NCI-H446 (cell line): ENCODE data around the gene SLC4A7.
"Not testable (repeated sequence)": the region's sequence is repeated elsewhere in the genome, so short reads cannot be mapped to it uniquely, and the experiment has no call there.

Experiments used
- DNase-seq, 2 experiments: peaks; one replicate each; lab custom pipeline; 2025; lab: John Stamatoyannopoulos, UW

The SLC4A7 gene

DNA sequence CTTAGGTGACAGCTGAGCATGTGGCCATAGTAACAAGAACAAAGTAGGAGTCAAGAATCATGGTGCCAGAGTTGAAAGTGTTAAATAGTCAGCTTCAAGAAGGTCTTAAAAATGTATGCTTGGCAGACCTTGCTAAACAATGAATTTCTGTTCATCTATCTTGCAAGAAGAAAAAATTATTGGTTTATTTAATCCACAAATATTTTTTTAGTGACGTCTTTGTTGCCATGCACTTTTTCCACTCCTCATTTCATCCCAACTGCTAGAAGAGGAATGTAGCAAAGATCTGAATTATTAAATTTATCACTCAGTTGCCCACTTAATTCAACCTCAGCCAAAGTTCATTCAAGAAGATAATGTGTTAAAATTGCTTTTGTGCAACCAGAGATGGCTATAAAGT is 3.2 kb upstream of the SLC4A7 start:
- DNase-seq: no peak

DNA sequence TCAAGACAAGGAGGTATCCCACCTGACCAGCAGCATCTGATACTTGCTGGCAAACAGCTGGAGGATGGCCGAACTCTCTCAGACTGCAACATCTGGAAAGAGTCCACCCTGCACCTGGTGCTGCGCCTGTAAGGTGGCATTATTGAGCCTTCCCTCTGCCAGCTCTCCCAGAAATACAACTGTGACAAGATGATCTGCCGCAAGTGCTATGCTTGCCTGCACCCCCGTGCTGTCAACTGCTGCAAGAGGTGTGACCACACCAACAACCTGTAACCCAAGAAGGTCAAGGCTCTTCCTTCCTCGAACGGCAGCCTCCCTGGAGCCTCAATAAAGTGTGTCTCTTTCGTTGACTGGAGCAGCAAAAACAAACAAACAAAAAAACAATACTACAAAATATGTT is 2.2 kb upstream of the SLC4A7 start:
- no peak for DNase-seq

GRCh38 chr3:27485866-27486265 is 1.7 kb upstream of the SLC4A7 start:
- DNase-seq: peak; percentile 49 to 51

DNA sequence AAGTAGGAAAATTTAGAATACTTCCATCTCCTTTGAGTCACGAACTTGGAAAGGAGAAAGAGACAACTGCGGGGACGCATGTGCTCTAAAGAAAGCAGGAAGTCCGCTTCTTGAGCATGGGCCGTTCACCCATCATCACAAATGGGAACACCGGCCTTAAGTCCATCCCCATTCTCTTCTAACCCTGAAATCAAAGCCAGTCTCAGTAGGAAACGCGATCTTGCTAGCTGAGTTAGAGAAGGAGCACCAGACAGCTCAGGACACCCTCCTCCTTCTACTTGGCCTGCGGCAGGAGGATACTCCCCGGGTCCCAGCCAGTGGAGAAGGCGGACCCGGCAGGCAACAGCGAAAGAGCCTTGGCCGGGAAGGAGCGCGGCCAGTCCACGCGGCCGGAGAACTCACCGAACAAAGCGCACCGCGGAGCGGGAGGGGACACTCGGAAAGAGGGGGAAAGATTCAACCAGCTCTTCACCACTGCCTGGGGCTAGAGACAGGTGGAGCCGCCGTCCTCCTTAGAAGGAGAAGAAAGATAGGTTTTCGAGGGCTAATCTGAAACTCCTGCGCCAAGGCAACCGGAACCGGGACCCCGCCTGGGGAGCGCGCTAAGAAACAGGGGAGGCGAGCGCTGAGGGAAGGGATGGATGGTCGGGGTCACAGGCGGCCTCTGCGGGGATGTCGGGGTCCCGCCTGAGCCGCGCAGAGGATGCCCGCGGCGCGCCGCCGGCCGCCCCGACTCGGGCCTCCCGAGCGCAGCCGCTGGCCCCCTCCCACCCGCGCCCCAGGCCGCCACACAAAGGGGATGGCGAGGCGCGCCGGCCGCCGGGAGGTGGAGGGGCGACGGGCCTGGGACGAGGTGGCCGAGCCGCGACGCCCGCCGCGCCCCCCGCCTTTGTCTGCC is 818 bp downstream of the SLC4A7 start:
- peak in 1 of 2 experiments; percentile 26 for DNase-seq

- DNase-seq: no peak
Measured at GRCh38 chr3:27479806-27480543, 4.2 kb downstream of the SLC4A7 start.

DNA sequence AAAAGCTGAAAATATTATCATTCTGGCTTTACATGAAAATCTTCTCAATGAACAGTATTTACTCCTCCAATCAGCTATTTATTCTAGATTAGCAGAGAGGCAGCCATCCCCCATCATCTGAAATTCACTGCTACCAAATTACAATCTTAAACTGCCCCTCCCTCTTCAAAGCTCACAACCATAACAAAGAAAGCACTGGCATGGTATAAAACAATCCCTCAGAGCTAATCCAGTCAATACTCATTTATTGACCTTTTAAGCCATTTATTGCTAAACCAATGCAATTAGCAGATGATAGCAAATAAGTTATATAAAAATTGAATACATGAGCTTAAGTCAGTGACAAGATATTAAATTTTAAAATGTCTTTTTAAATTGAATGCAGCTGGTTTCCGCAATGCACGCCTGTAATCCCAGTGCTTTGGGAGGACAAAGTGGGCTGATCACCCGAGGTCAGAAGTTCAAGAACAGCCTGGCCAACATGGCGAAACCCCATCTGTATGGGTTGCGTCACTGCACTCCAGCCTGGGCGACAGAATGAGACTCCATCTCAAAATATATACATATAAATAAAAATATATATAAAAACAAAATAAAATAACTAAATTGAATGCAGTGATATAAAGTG is 12.1 kb downstream of the SLC4A7 start:
- no peak for DNase-seq

DNA sequence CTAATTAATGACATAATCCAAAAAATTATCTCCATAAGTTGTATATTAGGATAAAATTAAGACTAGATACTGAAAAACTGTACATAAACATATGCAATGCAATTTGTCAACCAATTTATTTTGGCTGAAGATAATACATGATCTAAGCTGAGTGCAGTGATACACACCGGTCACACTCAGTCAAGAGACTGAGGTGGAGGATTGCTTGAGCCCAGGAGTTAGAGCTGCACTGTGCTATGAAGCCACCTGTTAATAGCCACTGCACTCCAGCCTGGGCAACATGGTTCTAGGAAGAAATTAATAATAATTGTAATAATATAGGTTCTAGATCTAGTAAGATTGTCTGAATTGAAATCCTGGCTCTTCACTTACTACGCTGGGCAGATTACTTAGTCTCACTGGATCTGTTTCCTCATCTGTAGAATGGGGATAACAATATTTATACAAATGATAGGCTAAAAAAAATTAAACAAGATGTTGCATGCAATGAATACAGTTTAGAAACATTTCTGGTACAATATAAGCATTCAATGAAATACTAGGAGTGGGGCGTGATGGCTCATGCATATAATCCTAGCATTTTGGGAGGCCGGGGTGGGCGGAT is 15.8 kb downstream of the SLC4A7 start:
- DNase-seq: no peak

DNA sequence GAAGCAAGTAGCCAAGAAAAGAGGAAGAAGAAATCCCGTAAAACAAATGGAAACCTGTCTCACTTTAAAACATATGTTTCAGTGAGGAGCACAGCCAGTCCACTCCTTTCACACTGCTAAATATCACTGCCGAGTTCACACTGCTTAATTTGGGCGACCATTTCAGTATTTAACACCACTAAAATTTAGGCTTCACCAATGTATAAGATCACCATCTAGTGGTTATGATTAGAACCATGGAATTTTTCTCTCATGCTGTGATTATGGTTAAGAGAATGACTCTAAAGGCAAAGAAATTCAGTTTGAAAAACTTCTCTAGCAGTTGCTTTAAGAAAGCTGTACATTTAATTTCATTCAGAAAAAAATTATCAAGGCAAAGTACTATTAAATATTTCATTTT is 16.6 kb downstream of the SLC4A7 start:
- DNase-seq: peak; percentile 1 to 26

DNA sequence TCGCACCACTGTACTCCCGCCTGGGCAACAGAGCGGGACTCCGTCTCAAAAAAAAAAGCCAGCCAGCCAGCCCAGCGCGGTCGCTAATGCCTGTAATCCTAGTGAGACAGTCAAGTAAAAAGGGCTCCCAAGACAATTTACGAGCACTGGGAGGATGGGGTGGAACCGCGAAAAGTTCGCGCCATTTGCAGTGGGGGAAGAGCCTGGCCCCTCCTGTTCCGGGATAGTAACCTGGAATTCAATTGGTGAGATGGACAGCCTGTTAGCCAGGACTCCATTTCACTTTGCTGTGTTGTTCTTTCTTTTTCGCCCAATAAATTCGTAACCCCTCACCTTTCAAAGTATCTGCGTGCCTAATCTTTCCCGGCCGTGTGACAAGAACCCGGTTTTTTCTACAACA is 19.5 kb downstream of the SLC4A7 start:
- DNase-seq: no peak

- no peak for DNase-seq
Measured at GRCh38 chr3:27462228-27462627, 22.0 kb downstream of the SLC4A7 start.

- no peak for DNase-seq
Measured at GRCh38 chr3:27458929-27459328, 25.3 kb downstream of the SLC4A7 start.

- DNase-seq: no peak
Measured at GRCh38 chr3:27456554-27456953, 27.6 kb downstream of the SLC4A7 start.

GRCh38 chr3:27454914-27455313 is 29.3 kb downstream of the SLC4A7 start:
- DNase-seq: no peak

- no peak for DNase-seq
Measured at GRCh38 chr3:27454461-27454860, 29.7 kb downstream of the SLC4A7 start.

- DNase-seq: no peak
Measured at GRCh38 chr3:27452368-27453090, 31.7 kb downstream of the SLC4A7 start.

DNA sequence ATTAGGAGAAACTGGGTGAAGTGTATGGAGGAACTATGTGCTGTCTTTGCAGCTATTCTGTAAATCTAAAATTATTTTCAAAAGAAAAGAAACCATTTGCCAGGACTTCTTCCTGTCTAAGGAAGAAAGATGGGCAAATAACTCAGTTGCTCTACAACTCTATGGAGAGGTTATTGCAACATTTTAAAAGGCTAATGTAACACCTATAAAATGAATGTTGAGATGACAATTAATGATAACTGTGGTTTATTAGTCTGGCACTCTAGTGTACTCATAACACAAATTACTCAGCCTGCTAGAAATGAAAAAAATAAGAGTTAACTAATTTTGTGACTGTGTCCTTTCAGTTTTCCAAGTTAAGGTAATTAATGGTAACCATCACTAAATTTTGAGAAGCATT is 32.3 kb downstream of the SLC4A7 start:
- DNase-seq: no peak

- no peak for DNase-seq
Measured at GRCh38 chr3:27451251-27451650, 32.9 kb downstream of the SLC4A7 start.

GRCh38 chr3:27449530-27450150 is 34.5 kb downstream of the SLC4A7 start:
- no peak for DNase-seq

GRCh38 chr3:27442995-27443394 is 41.2 kb downstream of the SLC4A7 start:
- DNase-seq: not testable (repeated sequence)

GRCh38 chr3:27438352-27438751 is 45.8 kb downstream of the SLC4A7 start:
- not testable (repeated sequence) for DNase-seq

DNA sequence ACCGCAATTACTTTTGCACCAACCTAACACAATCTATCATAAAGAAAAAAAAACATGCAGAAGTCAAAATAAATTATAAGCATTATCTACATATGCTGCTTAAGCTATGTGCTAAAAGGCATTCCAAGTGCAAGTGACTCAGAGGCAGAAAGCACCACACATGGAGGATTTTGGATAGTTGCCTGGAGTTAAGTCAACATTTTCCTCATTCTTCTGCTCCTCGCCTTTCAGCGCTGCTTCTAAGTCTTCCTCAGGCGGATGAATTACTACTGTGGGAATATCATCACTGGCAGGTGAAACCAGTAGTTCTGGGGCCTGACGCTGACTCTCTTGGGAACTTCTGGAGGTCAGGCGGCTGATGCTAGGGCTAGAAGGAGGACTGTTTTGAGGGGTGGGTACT is 53.1 kb downstream of the SLC4A7 start:
- peak; percentile 15 to 80 for DNase-seq
